HS-5 (cell line): ENCODE results near the gene THAP7.

Source experiments
- DNase-seq: peaks from one replicate; pipeline ENCODE4 v3.0.0-alpha.2; 2012; ENCODE audit warnings: low read depth

The THAP7 gene

GRCh38 chr22:21031545-21032036 is 29.7 kb upstream of the THAP7 start:
- no peak for DNase-seq

GRCh38 chr22:21030621-21031544 is 29.0 kb upstream of the THAP7 start:
- DNase-seq: no peak

- DNase-seq: no peak
These were observed 28.1 kb upstream of the THAP7 start for GRCh38 chr22:21030032-21030431.

GRCh38 chr22:21029486-21030025 is 27.6 kb upstream of the THAP7 start:
- DNase-seq: no peak

- no peak for DNase-seq
These were observed 26.6 kb upstream of the THAP7 start for GRCh38 chr22:21028277-21029251.

- no peak for DNase-seq
These were observed 25.1 kb upstream of the THAP7 start for GRCh38 chr22:21026783-21027692.

- no peak for DNase-seq
These were observed 24.1 kb upstream of the THAP7 start for GRCh38 chr22:21025763-21026755.

- DNase-seq: no peak
These were observed 23.3 kb upstream of the THAP7 start for GRCh38 chr22:21025266-21025665.

GRCh38 chr22:21022955-21023614 is 21.2 kb upstream of the THAP7 start:
- DNase-seq: no peak

- DNase-seq: no peak
These were observed 20.6 kb upstream of the THAP7 start for GRCh38 chr22:21022507-21022906.

GRCh38 chr22:21020802-21021429 is 19.0 kb upstream of the THAP7 start:
- DNase-seq: no peak

- DNase-seq: no peak
These were observed 16.4 kb upstream of the THAP7 start for GRCh38 chr22:21018314-21018713.

GRCh38 chr22:21016644-21017420 is 14.9 kb upstream of the THAP7 start:
- DNase-seq: no peak

GRCh38 chr22:21015466-21016006 is 13.6 kb upstream of the THAP7 start:
- DNase-seq: no peak

- no peak for DNase-seq
These were observed 13.0 kb upstream of the THAP7 start, which contains the start of gene P2RX6 for GRCh38 chr22:21014726-21015465. Gene P2RX6, plus strand, starts transcription at chr22:21015165. Its CDS starts 10 bp downstream, at chr22:21015175.

GRCh38 chr22:21014202-21014725 is 12.3 kb upstream of the THAP7 start:
- peak; percentile 58 for DNase-seq
